ENCODE measurements around the gene CHST11. TPM values are rescaled to one million over a fixed set of nuclear protein-coding genes. Genes with fewer than 3 reads are reported as not detected.

CHST11 gene
- total RNA-seq, 1 experiment from 2014 or later, result 8.4 TPM

- no peak for DNase-seq (ENCODE audit: low spot score)
These were observed 240.4 kb downstream of the CHST11 start for GRCh38 chr12:104697186-104697585.

GRCh38 chr12:104698871-104699270 lies 242.1 kb downstream of the CHST11 start:
- peak; percentile 14 for DNase-seq (ENCODE audit: low spot score)

- DNase-seq (ENCODE audit: low spot score), result no peak
These were observed 242.9 kb downstream of the CHST11 start for GRCh38 chr12:104699489-104700190.

GRCh38 chr12:104700324-104700723 lies 243.6 kb downstream of the CHST11 start:
- no peak for DNase-seq (ENCODE audit: low spot score)

- no peak for DNase-seq (ENCODE audit: low spot score)
These were observed 244.6 kb downstream of the CHST11 start for GRCh38 chr12:104701301-104701700.

- no peak for DNase-seq (ENCODE audit: low spot score)
These were observed 245.0 kb downstream of the CHST11 start for GRCh38 chr12:104701756-104702155.

GRCh38 chr12:104702565-104703139 lies 245.9 kb downstream of the CHST11 start:
- DNase-seq (ENCODE audit: low spot score), result no peak

GRCh38 chr12:104703372-104703771 lies 246.6 kb downstream of the CHST11 start:
- DNase-seq (ENCODE audit: low spot score), result no peak

GRCh38 chr12:104704224-104704779 lies 247.6 kb downstream of the CHST11 start:
- no peak for DNase-seq (ENCODE audit: low spot score)

- DNase-seq (ENCODE audit: low spot score), result no peak
These were observed 250.4 kb downstream of the CHST11 start for GRCh38 chr12:104707194-104707593.

GRCh38 chr12:104707794-104708558 lies 251.2 kb downstream of the CHST11 start:
- DNase-seq (ENCODE audit: low spot score), result no peak

GRCh38 chr12:104708891-104709290 lies 252.1 kb downstream of the CHST11 start:
- no peak for DNase-seq (ENCODE audit: low spot score)

GRCh38 chr12:104709692-104710435 lies 253.1 kb downstream of the CHST11 start:
- DNase-seq (ENCODE audit: low spot score), result no peak

GRCh38 chr12:104710940-104711689 lies 254.4 kb downstream of the CHST11 start:
- DNase-seq (ENCODE audit: low spot score), result no peak

- DNase-seq (ENCODE audit: low spot score), result no peak
These were observed 255.7 kb downstream of the CHST11 start for GRCh38 chr12:104712477-104712876.

GRCh38 chr12:104712968-104713367 lies 256.2 kb downstream of the CHST11 start:
- DNase-seq (ENCODE audit: low spot score), result no peak

- DNase-seq (ENCODE audit: low spot score), result no peak
These were observed 256.7 kb downstream of the CHST11 start for GRCh38 chr12:104713444-104713843.

GRCh38 chr12:104714369-104714768 lies 257.6 kb downstream of the CHST11 start:
- no peak for DNase-seq (ENCODE audit: low spot score)

- no peak for DNase-seq (ENCODE audit: low spot score)
These were observed 259.4 kb downstream of the CHST11 start for GRCh38 chr12:104716172-104716571.

GRCh38 chr12:104718304-104718929 lies 261.7 kb downstream of the CHST11 start:
- no peak for DNase-seq (ENCODE audit: low spot score)
